ENCODE data around the gene ZSCAN20. TPM values are rescaled to one million over a fixed set of nuclear protein-coding genes. Genes with fewer than 3 reads are reported as not detected.

ZSCAN20 gene
- total and polyA plus RNA-seq, 9 of the 15 experiments (the other 6 are each of a cell fraction or from before 2014, with no cell fraction given): 0.36 to 3.3 (median 2.0) TPM

GRCh38 chr1:33455539-33456501, 16.6 kb upstream of the ZSCAN20 start (continued):
- TF ChIP-seq, protein P1, sequence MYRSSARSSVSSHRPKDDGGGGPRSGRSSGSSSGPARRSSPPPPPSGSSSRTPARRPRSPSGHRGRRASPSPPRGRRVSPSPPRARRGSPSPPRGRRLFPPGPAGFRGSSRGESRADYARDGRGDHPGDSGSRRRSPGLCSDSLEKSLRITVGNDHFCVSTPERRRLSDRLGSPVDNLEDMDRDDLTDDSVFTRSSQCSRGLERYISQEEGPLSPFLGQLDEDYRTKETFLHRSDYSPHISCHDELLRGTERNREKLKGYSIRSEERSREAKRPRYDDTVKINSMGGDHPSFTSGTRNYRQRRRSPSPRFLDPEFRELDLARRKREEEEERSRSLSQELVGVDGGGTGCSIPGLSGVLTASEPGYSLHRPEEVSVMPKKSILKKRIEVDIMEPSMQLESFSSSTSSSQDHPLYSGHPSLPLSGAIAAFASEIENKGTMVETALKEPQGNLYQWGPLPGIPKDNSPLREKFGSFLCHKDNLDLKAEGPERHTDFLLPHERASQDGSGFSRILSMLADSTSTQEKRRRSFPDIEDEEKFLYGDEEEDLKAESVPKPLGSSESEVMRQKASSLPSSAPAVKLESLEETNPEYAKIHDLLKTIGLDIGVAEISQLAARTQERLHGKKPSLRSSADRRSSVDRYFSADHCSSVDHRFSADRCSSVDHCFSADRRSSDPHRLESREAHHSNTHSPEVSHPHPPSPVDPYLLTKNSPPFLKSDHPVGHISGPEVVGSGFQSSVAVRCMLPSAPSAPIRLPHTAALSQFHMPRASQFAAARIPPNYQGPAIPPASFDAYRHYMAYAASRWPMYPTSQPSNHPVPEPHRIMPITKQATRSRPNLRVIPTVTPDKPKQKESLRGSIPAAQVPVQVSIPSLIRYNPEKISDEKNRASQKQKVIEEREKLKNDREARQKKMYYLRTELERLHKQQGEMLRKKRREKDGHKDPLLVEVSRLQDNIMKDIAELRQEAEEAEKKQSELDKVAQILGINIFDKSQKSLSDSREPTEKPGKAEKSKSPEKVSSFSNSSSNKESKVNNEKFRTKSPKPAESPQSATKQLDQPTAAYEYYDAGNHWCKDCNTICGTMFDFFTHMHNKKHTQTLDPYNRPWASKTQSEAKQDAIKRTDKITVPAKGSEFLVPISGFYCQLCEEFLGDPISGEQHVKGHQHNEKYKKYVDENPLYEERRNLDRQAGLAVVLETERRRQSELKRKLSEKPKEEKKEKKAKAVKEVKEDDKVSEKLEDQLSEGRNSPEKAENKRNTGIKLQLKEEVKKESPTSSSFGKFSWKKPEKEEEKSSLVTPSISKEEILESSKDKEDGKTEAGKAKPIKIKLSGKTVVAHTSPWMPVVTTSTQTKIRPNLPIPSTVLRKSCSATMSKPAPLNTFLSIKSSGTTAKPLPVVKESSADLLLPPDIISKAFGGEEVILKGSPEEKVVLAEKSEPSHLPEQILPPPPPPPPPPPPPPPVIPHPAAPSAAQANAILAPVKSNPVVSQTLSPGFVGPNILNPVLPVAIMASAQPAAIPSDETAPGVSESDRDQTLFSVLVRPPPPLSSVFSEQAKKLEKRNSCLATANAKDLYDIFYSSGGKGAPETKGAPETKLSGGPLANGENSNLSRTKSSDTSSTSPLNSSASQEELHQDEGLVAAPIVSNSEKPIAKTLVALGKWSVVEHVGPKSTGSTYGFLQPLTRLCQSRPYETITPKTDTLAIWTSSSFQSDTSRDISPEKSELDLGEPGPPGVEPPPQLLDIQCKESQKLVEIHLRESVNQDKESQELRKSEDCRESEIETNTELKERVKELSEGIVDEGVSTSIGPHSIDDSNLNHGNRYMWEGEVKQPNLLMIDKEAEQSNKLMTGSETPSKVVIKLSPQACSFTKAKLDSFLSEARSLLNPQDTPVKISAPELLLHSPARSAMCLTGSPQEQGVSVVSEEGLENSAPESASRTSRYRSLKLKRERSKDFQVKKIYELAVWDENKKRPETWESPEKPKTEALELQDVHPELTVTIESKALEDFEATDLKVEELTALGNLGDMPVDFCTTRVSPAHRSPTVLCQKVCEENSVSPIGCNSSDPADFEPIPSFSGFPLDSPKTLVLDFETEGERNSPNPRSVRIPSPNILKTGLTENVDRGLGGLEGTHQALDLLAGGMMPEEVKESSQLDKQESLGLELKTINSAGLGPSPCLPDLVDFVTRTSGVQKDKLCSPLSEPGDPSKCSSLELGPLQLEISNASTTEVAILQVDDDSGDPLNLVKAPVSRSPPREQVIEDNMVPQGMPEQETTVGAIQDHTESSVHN (IDR thresholded peaks at IDR 0.05; ENCODE audit: borderline replicate concordance in 1 of 2, low read depth in 1 of 2): no peak
- TF ChIP-seq STAG1 (CRISPR knock-in tag; IDR thresholded peaks at IDR 0.05; ENCODE audit: borderline replicate concordance) (peak; percentile 59; the same call in 1 of the 2 replicates), TRIM28 (IDR thresholded peaks at IDR 0.05) (no peak), POLR3A (IDR thresholded peaks at IDR 0.05; ENCODE audit: borderline replicate concordance, extremely low read depth, insufficient read depth, insufficient read length) (no peak), RFX1 (IDR thresholded peaks at IDR 0.05) (no peak), RBM17 (IDR thresholded peaks at IDR 0.05; ENCODE audit: borderline replicate concordance, low read depth, low read length) (no peak), TAF7 (tag; IDR thresholded peaks at IDR 0.05) (no peak), ELF4 (CRISPR knock-in tag; IDR thresholded peaks at IDR 0.05) (peak; percentile 70; the same call in 1 of the 2 replicates), MITF (IDR thresholded peaks at IDR 0.05) (no peak), KLF16 (IDR thresholded peaks at IDR 0.05) (0 out of 2 replicates have a peak, but pooled peaks have one; percentile 13), FOXJ2 (tag; IDR thresholded peaks at IDR 0.05) (no peak), PBX2 (CRISPR knock-in tag; IDR thresholded peaks at IDR 0.05; ENCODE audit: low read depth) (no peak), PBX2 (tag; conservative IDR thresholded peaks at IDR 0.05; ENCODE audit: low read depth) (peak; percentile 66), SRF (CRISPR knock-in tag; IDR thresholded peaks at IDR 0.05) (no peak)

Measured in K562 (cell line).